Measurements from ENCODE around the gene SMAD9. TPM values are rescaled to one million over a fixed set of nuclear protein-coding genes. Genes with fewer than 3 reads are reported as not detected.

The SMAD9 gene
- total RNA-seq, 2 donors from 2014 or later: 9.0 to 13.3 TPM

DNA sequence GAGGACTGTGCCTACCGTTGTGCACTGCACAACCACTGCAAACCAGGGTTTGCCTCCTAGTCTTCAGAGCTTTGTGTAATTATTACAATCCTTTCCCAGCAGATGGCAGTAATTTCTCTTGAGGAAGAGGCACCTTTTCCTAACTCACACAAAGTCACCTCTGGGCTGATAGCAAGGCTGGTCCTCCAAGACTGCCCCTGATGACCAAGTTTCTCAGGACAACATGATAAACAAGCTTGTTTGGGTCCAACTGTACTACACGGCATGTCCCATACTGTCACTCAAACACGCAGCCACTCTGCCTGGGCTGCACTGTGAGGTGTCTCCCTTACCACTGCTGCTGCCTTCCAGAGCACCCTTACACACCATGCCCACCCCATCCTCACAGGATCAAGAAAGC, 61.7 kb downstream of the SMAD9 start:
- Histone ChIP-seq H3K9me3 (ENCODE audit: control insufficient read depth, low read length) (no peaks in the 10 kb centered on the region), H3K4me1 (ENCODE audit: control insufficient read depth, insufficient read depth, low read length) (no peaks in the 10 kb centered on the region), H3K9ac (ENCODE audit: extremely low read depth, low read length, poor library complexity, severe bottlenecking) (no peak overlapping the region), H3K27me3 (ENCODE audit: control insufficient read depth, insufficient read depth, low read length, poor library complexity, severe bottlenecking) (no peaks in the 10 kb centered on the region), H3K36me3 (ENCODE audit: control insufficient read depth, insufficient read depth, low read length) (no peaks in the 10 kb centered on the region), H3K4me3 (ENCODE audit: low read length) (no peak overlapping the region), H3K27ac (ENCODE audit: low read depth, low read length) (no peak overlapping the region)
- no peaks in the 10 kb centered on the region for H3K27me3 Mint-ChIP-seq (ENCODE audit: insufficient read depth)
- no peaks in the 10 kb centered on the region for H3K9me3 Mint-ChIP-seq
- WGBS, 2 experiments (ENCODE audit: insufficient coverage in 1 of 2, insufficient read length in 1 of 2): 55 to 80% methylated on average over 1 to 3 of the region's 3 CpGs
- TF ChIP-seq, protein P1, sequence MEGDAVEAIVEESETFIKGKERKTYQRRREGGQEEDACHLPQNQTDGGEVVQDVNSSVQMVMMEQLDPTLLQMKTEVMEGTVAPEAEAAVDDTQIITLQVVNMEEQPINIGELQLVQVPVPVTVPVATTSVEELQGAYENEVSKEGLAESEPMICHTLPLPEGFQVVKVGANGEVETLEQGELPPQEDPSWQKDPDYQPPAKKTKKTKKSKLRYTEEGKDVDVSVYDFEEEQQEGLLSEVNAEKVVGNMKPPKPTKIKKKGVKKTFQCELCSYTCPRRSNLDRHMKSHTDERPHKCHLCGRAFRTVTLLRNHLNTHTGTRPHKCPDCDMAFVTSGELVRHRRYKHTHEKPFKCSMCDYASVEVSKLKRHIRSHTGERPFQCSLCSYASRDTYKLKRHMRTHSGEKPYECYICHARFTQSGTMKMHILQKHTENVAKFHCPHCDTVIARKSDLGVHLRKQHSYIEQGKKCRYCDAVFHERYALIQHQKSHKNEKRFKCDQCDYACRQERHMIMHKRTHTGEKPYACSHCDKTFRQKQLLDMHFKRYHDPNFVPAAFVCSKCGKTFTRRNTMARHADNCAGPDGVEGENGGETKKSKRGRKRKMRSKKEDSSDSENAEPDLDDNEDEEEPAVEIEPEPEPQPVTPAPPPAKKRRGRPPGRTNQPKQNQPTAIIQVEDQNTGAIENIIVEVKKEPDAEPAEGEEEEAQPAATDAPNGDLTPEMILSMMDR (conservative IDR thresholded peaks at IDR 0.05): peak; percentile 79
- peaks cover 10% of the 10 kb centered on the region for H3K36me3 Mint-ChIP-seq (ENCODE audit: low read depth)
- no peaks in the 10 kb centered on the region for H3K4me1 Mint-ChIP-seq
- DNase-seq: peak; percentile 68
- H3K27ac Mint-ChIP-seq: no peak overlapping the region
- no peak overlapping the region for H3K4me3 Mint-ChIP-seq

DNA sequence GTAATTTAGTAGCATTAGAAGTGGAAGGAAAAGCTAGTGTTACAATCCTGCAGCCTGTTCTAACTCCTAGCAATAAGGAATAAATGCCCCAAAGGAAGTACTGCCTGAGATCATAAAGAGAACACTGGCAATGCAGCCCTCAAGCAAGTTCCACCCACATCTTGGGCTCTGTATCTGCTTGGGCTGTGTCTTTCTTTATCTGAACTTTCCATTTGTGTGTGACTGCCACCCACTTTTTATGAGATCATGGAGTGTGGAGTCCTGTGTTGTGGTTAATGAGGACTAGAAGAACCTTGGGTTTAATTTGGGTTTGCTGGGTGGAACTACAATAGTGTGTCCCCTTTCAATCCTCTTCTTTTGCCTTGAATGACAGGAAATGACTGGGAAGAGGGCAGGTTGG, 62.8 kb downstream of the SMAD9 start:
- H3K9me3 Mint-ChIP-seq: no peaks in the 10 kb centered on the region
- Histone ChIP-seq H3K9me3 (ENCODE audit: control insufficient read depth, low read length) (no peaks in the 10 kb centered on the region), H3K36me3 (ENCODE audit: control insufficient read depth, insufficient read depth, low read length) (no peaks in the 10 kb centered on the region), H3K27ac (ENCODE audit: low read depth, low read length) (no peak overlapping the region), H3K9ac (ENCODE audit: extremely low read depth, low read length, poor library complexity, severe bottlenecking) (no peak overlapping the region), H3K4me1 (ENCODE audit: control insufficient read depth, insufficient read depth, low read length) (no peaks in the 10 kb centered on the region), H3K4me3 (ENCODE audit: low read length) (no peak overlapping the region), H3K27me3 (ENCODE audit: control insufficient read depth, insufficient read depth, low read length, poor library complexity, severe bottlenecking) (no peaks in the 10 kb centered on the region)
- H3K4me1 Mint-ChIP-seq: no peaks in the 10 kb centered on the region
- H3K36me3 Mint-ChIP-seq (ENCODE audit: low read depth): peaks cover 11% of the 10 kb centered on the region
- H3K27ac Mint-ChIP-seq: no peak overlapping the region
- TF ChIP-seq, protein P1 (conservative IDR thresholded peaks at IDR 0.05): no peak
- no peak for DNase-seq
- no peak overlapping the region for H3K4me3 Mint-ChIP-seq
- no peaks in the 10 kb centered on the region for H3K27me3 Mint-ChIP-seq (ENCODE audit: insufficient read depth)

DNA sequence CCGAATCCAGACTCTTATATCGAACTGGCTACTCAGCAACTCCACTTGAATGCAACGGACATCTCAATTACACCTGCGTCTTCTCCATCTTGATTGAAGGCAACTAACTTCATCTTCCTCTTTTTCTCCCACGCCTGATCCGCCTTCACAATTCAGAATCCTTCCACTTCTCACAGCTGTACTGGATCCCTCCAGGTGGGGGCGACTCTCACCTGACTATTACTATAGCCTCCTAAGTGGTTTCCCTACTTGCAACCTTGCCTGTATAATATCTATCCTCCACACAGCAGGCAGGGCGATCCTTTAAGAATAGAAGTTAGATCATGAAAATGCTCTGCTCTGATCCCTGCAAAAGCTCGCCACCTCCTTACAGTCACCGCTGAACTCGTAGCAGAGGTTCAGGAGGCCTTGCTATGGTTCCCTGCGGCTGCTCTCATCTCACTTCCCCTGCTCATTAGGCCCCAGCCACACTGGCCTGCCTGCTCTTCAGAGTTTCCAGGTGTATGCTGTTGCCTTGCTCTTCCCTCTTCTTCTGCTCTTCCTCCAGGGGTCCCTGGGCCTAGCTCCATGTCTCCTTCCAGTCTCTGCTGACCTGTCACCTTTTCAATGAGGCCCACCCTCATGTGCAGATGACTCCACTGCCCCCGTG, 69.1 kb downstream of the SMAD9 start:
- H3K4me1 ChIP-seq (ENCODE audit: control insufficient read depth, insufficient read depth, low read length): no peaks in the 10 kb centered on the region
- Mint-ChIP-seq H3K36me3 (ENCODE audit: low read depth) (peaks cover 5% of the 10 kb centered on the region), H3K27me3 (ENCODE audit: insufficient read depth) (no peaks in the 10 kb centered on the region), H3K4me1 (no peaks in the 10 kb centered on the region), H3K27ac (no peak overlapping the region), H3K9me3 (no peaks in the 10 kb centered on the region), H3K4me3 (no peak overlapping the region)
- no peaks in the 10 kb centered on the region for H3K9me3 ChIP-seq (ENCODE audit: control insufficient read depth, low read length)
- no peaks in the 10 kb centered on the region for H3K27me3 ChIP-seq (ENCODE audit: control insufficient read depth, insufficient read depth, low read length, poor library complexity, severe bottlenecking)
- H3K36me3 ChIP-seq (ENCODE audit: control insufficient read depth, insufficient read depth, low read length): no peaks in the 10 kb centered on the region
- no peak overlapping the region for H3K4me3 ChIP-seq (ENCODE audit: low read length)
- no peak overlapping the region for H3K9ac ChIP-seq (ENCODE audit: extremely low read depth, low read length, poor library complexity, severe bottlenecking)
- DNase-seq: peak; percentile 87
- WGBS, 2 experiments (ENCODE audit: insufficient coverage in 1 of 2, insufficient read length in 1 of 2): 86 to 92% methylated on average over 11 to 13 of the region's 13 CpGs
- H3K27ac ChIP-seq (ENCODE audit: low read depth, low read length): no peak overlapping the region
- TF ChIP-seq, protein P1 (conservative IDR thresholded peaks at IDR 0.05): peak; percentile 79
